Measurements from ENCODE around the gene TPO. TPM values are rescaled to one million over a fixed set of nuclear protein-coding genes. Genes with fewer than 3 reads are reported as not detected.

The TPO gene
- total and polyA plus RNA-seq, 4 donors = not detected

- no peaks in the 10 kb centered on the region for H3K36me3 ChIP-seq (ENCODE audit: control insufficient read depth in 4 of 4, insufficient read depth in 3 of 4, low read depth in 1 of 4, low read length in 3 of 4)
- WGBS = 73% methylated on average over 6 of the region's 6 CpGs
- no peak overlapping the region for H3K9ac ChIP-seq (ENCODE audit: low read depth in 1 of 2, low read length in 2 of 2)
- DNase-seq (ENCODE audit: low spot score) = no peak
- no peaks in the 10 kb centered on the region for H3K4me1 ChIP-seq (ENCODE audit: control insufficient read depth in 4 of 4, insufficient read depth in 4 of 4, low read length in 3 of 4)
- H3K4me3 ChIP-seq (ENCODE audit: low read depth in 1 of 3, low read length in 3 of 3) = no peak overlapping the region
- TF ChIP-seq RXRA (IDR thresholded peaks at IDR 0.05) = no peak
- TF ChIP-seq HNF4G (IDR thresholded peaks at IDR 0.05) = no peak
- no peak for TF ChIP-seq JUND (IDR thresholded peaks at IDR 0.05)
- no peak for TF ChIP-seq FOXA1 (IDR thresholded peaks at IDR 0.05)
- TF ChIP-seq ATF3 (IDR thresholded peaks at IDR 0.05) = no peak
- TF ChIP-seq SP1 (IDR thresholded peaks at IDR 0.05) = no peak
- no peak for TF ChIP-seq HNF4A (conservative IDR thresholded peaks at IDR 0.05)
- TF ChIP-seq YY1 (IDR thresholded peaks at IDR 0.05) = no peak
- H3K9me3 ChIP-seq (ENCODE audit: control insufficient read depth in 4 of 4, low read length in 3 of 4) = no peaks in the 10 kb centered on the region
- no peak overlapping the region for H3K27ac ChIP-seq (ENCODE audit: low read depth in 1 of 2, low read length in 2 of 2)
- no peaks in the 10 kb centered on the region for H3K27me3 ChIP-seq (ENCODE audit: control insufficient read depth in 4 of 4, insufficient read depth in 4 of 4, low read length in 3 of 4)
Observed at GRCh38 chr2:1528273-1529064, 115.2 kb downstream of the TPO start.

GRCh38 chr2:1538663-1539062 lies 125.4 kb downstream of the TPO start:
- Histone ChIP-seq H3K36me3 (ENCODE audit: control insufficient read depth in 4 of 4, insufficient read depth in 3 of 4, low read depth in 1 of 4, low read length in 3 of 4) (no peaks in the 10 kb centered on the region), H3K9ac (ENCODE audit: low read depth in 1 of 2, low read length in 2 of 2) (no peak overlapping the region), H3K27ac (ENCODE audit: low read depth in 1 of 2, low read length in 2 of 2) (no peak overlapping the region), H3K9me3 (ENCODE audit: control insufficient read depth in 4 of 4, low read length in 3 of 4) (no peaks in the 10 kb centered on the region), H3K4me1 (ENCODE audit: control insufficient read depth in 4 of 4, insufficient read depth in 4 of 4, low read length in 3 of 4) (no peaks in the 10 kb centered on the region), H3K27me3 (ENCODE audit: control insufficient read depth in 4 of 4, insufficient read depth in 4 of 4, low read length in 3 of 4) (no peaks in the 10 kb centered on the region), H3K4me3 (ENCODE audit: low read depth in 1 of 3, low read length in 3 of 3) (no peak overlapping the region)
- no peak for DNase-seq (ENCODE audit: low spot score)
- TF ChIP-seq NR2F2 (IDR thresholded peaks at IDR 0.05) (no peak), JUND (IDR thresholded peaks at IDR 0.05) (no peak), SP1 (IDR thresholded peaks at IDR 0.05) (no peak), HNF4G (IDR thresholded peaks at IDR 0.05) (no peak), ZBTB33 (IDR thresholded peaks at IDR 0.05) (no peak), HNF4A (conservative IDR thresholded peaks at IDR 0.05) (no peak), TAF1 (conservative IDR thresholded peaks at IDR 0.05) (no peak), EGR1 (IDR thresholded peaks at IDR 0.05; ENCODE audit: low read depth in 2 of 2) (no peak), RAD21 (IDR thresholded peaks at IDR 0.05) (no peak)
- TF ChIP-seq, protein P1, sequence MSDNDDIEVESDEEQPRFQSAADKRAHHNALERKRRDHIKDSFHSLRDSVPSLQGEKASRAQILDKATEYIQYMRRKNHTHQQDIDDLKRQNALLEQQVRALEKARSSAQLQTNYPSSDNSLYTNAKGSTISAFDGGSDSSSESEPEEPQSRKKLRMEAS (IDR thresholded peaks at IDR 0.05) = no peak
- TF ChIP-seq, protein P2, sequence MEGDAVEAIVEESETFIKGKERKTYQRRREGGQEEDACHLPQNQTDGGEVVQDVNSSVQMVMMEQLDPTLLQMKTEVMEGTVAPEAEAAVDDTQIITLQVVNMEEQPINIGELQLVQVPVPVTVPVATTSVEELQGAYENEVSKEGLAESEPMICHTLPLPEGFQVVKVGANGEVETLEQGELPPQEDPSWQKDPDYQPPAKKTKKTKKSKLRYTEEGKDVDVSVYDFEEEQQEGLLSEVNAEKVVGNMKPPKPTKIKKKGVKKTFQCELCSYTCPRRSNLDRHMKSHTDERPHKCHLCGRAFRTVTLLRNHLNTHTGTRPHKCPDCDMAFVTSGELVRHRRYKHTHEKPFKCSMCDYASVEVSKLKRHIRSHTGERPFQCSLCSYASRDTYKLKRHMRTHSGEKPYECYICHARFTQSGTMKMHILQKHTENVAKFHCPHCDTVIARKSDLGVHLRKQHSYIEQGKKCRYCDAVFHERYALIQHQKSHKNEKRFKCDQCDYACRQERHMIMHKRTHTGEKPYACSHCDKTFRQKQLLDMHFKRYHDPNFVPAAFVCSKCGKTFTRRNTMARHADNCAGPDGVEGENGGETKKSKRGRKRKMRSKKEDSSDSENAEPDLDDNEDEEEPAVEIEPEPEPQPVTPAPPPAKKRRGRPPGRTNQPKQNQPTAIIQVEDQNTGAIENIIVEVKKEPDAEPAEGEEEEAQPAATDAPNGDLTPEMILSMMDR (IDR thresholded peaks at IDR 0.05; ENCODE audit: low read depth, low read length, missing input control) = no peak
- TF ChIP-seq, protein P3, sequence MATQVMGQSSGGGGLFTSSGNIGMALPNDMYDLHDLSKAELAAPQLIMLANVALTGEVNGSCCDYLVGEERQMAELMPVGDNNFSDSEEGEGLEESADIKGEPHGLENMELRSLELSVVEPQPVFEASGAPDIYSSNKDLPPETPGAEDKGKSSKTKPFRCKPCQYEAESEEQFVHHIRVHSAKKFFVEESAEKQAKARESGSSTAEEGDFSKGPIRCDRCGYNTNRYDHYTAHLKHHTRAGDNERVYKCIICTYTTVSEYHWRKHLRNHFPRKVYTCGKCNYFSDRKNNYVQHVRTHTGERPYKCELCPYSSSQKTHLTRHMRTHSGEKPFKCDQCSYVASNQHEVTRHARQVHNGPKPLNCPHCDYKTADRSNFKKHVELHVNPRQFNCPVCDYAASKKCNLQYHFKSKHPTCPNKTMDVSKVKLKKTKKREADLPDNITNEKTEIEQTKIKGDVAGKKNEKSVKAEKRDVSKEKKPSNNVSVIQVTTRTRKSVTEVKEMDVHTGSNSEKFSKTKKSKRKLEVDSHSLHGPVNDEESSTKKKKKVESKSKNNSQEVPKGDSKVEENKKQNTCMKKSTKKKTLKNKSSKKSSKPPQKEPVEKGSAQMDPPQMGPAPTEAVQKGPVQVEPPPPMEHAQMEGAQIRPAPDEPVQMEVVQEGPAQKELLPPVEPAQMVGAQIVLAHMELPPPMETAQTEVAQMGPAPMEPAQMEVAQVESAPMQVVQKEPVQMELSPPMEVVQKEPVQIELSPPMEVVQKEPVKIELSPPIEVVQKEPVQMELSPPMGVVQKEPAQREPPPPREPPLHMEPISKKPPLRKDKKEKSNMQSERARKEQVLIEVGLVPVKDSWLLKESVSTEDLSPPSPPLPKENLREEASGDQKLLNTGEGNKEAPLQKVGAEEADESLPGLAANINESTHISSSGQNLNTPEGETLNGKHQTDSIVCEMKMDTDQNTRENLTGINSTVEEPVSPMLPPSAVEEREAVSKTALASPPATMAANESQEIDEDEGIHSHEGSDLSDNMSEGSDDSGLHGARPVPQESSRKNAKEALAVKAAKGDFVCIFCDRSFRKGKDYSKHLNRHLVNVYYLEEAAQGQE (IDR thresholded peaks at IDR 0.05) = no peak
- 62% methylated on average over 10 of the region's 10 CpGs for WGBS

Measured in liver (tissue), 9 donors.